ENCODE data around the gene SERPINA1. TPM values are rescaled to one million over a fixed set of nuclear protein-coding genes. Genes with fewer than 3 reads are reported as not detected.

Gene SERPINA1
- total RNA-seq, 1 experiment from 2014 or later, result 4.9 TPM

DNA sequence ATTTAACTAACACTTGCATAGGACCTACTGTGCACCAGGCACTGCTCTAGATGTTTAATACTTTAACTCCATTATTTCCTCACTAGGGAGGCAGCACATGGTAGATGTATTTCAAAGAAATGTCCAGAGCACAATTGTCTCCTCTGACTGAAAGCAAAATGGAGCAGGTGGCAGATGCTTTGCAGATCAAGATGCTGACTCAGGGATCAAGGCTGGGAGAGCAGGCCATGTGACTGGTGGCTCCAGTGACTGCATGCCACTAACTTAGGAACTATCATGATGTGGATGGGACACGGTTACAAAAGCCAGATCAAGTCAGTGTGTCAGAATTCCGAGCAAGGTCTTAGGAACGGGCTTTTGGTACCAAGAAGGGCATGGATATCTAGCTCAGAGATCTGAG lies 36.0 kb upstream of the SERPINA1 start:
- POLR2A ChIA-PET, result no interaction called here
- BruUV-seq (replicated peaks), result no TSS peak
- ATAC-seq, result no peak
- H3K27me3 ChIP-seq (ENCODE audit: control insufficient read depth, insufficient read depth, low read length), result no peaks in the 10 kb centered on the region; the same call in 1 of the 2 replicates
- in situ Hi-C loops (cut with HindIII; ENCODE audit: low pct_unique_long_range_greater_than_20kb, low sequenced_read_pairs) (no loop called here), intact Hi-C loops (cut with micrococcal nuclease; ENCODE audit: unreplicated experiment) (loop anchor here (10.0 kb wide), 1 partner anchor 250 kb away; no protein-coding TSS in a partner anchor)
- no peak for TF ChIP-seq SIN3A (IDR thresholded peaks at IDR 0.05; ENCODE audit: borderline replicate concordance, insufficient read depth, low read depth, low read length)
- TF ChIP-seq, protein P1, sequence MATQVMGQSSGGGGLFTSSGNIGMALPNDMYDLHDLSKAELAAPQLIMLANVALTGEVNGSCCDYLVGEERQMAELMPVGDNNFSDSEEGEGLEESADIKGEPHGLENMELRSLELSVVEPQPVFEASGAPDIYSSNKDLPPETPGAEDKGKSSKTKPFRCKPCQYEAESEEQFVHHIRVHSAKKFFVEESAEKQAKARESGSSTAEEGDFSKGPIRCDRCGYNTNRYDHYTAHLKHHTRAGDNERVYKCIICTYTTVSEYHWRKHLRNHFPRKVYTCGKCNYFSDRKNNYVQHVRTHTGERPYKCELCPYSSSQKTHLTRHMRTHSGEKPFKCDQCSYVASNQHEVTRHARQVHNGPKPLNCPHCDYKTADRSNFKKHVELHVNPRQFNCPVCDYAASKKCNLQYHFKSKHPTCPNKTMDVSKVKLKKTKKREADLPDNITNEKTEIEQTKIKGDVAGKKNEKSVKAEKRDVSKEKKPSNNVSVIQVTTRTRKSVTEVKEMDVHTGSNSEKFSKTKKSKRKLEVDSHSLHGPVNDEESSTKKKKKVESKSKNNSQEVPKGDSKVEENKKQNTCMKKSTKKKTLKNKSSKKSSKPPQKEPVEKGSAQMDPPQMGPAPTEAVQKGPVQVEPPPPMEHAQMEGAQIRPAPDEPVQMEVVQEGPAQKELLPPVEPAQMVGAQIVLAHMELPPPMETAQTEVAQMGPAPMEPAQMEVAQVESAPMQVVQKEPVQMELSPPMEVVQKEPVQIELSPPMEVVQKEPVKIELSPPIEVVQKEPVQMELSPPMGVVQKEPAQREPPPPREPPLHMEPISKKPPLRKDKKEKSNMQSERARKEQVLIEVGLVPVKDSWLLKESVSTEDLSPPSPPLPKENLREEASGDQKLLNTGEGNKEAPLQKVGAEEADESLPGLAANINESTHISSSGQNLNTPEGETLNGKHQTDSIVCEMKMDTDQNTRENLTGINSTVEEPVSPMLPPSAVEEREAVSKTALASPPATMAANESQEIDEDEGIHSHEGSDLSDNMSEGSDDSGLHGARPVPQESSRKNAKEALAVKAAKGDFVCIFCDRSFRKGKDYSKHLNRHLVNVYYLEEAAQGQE (IDR thresholded peaks at IDR 0.05; ENCODE audit: insufficient read depth in 1 of 2, low read depth in 2 of 2, low read length in 1 of 2), result no peak
- TF ChIP-seq TCF7L2 (IDR thresholded peaks at IDR 0.05; ENCODE audit: low read depth, low read length), result no peak
- TF ChIP-seq POLR2AphosphoS5 (IDR thresholded peaks at IDR 0.05; ENCODE audit: low read depth, low read length), result no peak
- TF ChIP-seq, protein P2, sequence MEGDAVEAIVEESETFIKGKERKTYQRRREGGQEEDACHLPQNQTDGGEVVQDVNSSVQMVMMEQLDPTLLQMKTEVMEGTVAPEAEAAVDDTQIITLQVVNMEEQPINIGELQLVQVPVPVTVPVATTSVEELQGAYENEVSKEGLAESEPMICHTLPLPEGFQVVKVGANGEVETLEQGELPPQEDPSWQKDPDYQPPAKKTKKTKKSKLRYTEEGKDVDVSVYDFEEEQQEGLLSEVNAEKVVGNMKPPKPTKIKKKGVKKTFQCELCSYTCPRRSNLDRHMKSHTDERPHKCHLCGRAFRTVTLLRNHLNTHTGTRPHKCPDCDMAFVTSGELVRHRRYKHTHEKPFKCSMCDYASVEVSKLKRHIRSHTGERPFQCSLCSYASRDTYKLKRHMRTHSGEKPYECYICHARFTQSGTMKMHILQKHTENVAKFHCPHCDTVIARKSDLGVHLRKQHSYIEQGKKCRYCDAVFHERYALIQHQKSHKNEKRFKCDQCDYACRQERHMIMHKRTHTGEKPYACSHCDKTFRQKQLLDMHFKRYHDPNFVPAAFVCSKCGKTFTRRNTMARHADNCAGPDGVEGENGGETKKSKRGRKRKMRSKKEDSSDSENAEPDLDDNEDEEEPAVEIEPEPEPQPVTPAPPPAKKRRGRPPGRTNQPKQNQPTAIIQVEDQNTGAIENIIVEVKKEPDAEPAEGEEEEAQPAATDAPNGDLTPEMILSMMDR (IDR thresholded peaks at IDR 0.05), result no peak
- no peak for DNase-seq (ENCODE audit: low read depth, low spot score)
- H3K4me1 ChIP-seq (ENCODE audit: control insufficient read depth, insufficient read depth, low read length), result no peaks in the 10 kb centered on the region
- H3K9me3 ChIP-seq (ENCODE audit: control insufficient read depth, insufficient read depth, low read depth, low read length), result no peaks in the 10 kb centered on the region
- no peak overlapping the region for H3K4me3 ChIP-seq (ENCODE audit: low read depth in 2 of 2, low read length in 2 of 2)
- H3K36me3 ChIP-seq (ENCODE audit: control insufficient read depth, insufficient read depth, low read length), result no peaks in the 10 kb centered on the region
- H3K27ac ChIP-seq (ENCODE audit: low read length), result no peak overlapping the region
- CTCF ChIA-PET, result interaction anchor here (0.6 to 0.8 kb wide), 2 partner anchors 66 to 295 kb away, joined by 3 read pairs; no protein-coding TSS in a partner anchor

DNA sequence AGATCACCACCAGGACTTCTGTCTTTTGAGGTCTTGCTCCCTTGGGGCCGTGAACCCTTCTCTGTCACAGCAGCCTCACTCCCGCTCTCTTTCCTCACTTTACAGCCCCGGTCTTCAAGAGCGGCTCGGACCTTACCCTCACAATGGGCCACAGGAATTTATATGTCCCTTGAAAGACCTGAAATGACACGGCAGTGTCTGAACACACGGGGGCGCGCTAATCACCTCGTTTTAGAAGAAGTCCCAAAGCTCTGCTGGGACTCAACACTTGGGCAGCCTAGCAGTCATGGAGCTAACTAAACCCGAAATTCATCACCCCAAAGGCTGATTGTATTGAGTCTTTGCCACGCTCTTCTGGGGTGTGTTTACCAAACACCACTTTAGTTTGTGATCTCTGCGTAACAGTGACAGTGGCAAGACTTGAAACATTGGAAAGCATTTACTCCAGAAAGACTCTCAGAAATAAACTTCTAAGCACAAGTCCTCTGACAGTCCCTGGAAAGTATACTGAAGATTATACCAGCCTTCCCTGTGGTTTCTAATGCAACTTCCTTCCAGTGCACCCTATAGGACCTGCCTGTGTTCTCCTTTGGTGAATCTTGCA lies 35.2 kb upstream of the SERPINA1 start:
- no TSS peak for BruUV-seq (replicated peaks)
- ATAC-seq, result peak; percentile 85; the same call in 1 of the 2 replicates
- no peaks in the 10 kb centered on the region for H3K36me3 ChIP-seq (ENCODE audit: control insufficient read depth, insufficient read depth, low read length)
- in situ Hi-C loops (cut with HindIII; ENCODE audit: low pct_unique_long_range_greater_than_20kb, low sequenced_read_pairs), result no loop called here
- ChIA-PET CTCF (interaction anchor here (1.1 kb wide), 1 partner anchor 63 kb away, joined by 4 read pairs; no protein-coding TSS in a partner anchor), POLR2A (no interaction called here)
- no peak for TF ChIP-seq SIN3A (IDR thresholded peaks at IDR 0.05; ENCODE audit: borderline replicate concordance, insufficient read depth, low read depth, low read length)
- TF ChIP-seq POLR2AphosphoS5 (IDR thresholded peaks at IDR 0.05; ENCODE audit: low read depth, low read length), result no peak
- TF ChIP-seq, protein P1 (IDR thresholded peaks at IDR 0.05; ENCODE audit: insufficient read depth in 1 of 2, low read depth in 2 of 2, low read length in 1 of 2), result no peak
- TF ChIP-seq, protein P2 (IDR thresholded peaks at IDR 0.05), result peak; percentile 82
- no peak for TF ChIP-seq TCF7L2 (IDR thresholded peaks at IDR 0.05; ENCODE audit: low read depth, low read length)
- H3K9me3 ChIP-seq (ENCODE audit: control insufficient read depth, insufficient read depth, low read depth, low read length), result no peaks in the 10 kb centered on the region
- DNase-seq (ENCODE audit: low read depth, low spot score), result peak; percentile 10
- no peaks in the 10 kb centered on the region for H3K4me1 ChIP-seq (ENCODE audit: control insufficient read depth, insufficient read depth, low read length)
- peak overlapping the region in 1 of 2 experiments; percentile 26; a peak in 1 of 4 replicates for H3K4me3 ChIP-seq (ENCODE audit: low read depth in 2 of 2, low read length in 2 of 2)
- intact Hi-C loops (cut with micrococcal nuclease; ENCODE audit: unreplicated experiment), result loop anchor here (10.0 kb wide), 1 partner anchor 251 kb away; no protein-coding TSS in a partner anchor
- no peaks in the 10 kb centered on the region; the same call in 1 of the 2 replicates for H3K27me3 ChIP-seq (ENCODE audit: control insufficient read depth, insufficient read depth, low read length)
- no peak overlapping the region for H3K27ac ChIP-seq (ENCODE audit: low read length)

Data from Panc1 (cell line).